Immature natural killer cell (primary cell): ENCODE results near the gene TMEM237. TPM values are rescaled to one million over a fixed set of nuclear protein-coding genes. Genes with fewer than 3 reads are reported as not detected.
A peak's percentile ranks its signal among the peaks of the same experiment; 100 is the strongest.

Source experiments
- DNase-seq, 3 donors: peaks; one replicate each; pipeline ENCODE4 v3.0.0; 2022; ENCODE audit warnings: mixed read lengths in 1 of 3
- H3K27ac Mint-ChIP-seq, 6 donors: one replicate each; pipeline ENCODE4 v1.8.0; 2020; ENCODE audit warnings: mixed read lengths in 6 of 6, mild to moderate bottlenecking in 5 of 6, inconsistent platforms in 4 of 6, moderate library complexity in 3 of 6
- H3K27me3 Mint-ChIP-seq, 3 donors: one replicate each; pipeline ENCODE4 v1.8.0; 2020 to 2021; ENCODE audit warnings: low read depth in 3 of 3, mild to moderate bottlenecking in 3 of 3, mixed read lengths in 3 of 3, moderate library complexity in 3 of 3, inconsistent platforms in 1 of 3
- H3K36me3 Mint-ChIP-seq, 3 donors: one replicate each; pipeline ENCODE4 v1.8.0; 2020; ENCODE audit warnings: mixed read lengths in 3 of 3, inconsistent platforms in 2 of 3, mild to moderate bottlenecking in 2 of 3
- H3K4me1 Mint-ChIP-seq, 2 donors: one replicate each; pipeline ENCODE4 v1.8.0; 2020; ENCODE audit warnings: inconsistent platforms in 2 of 2, mild to moderate bottlenecking in 2 of 2, mixed read lengths in 2 of 2, moderate library complexity in 1 of 2
- H3K4me3 Mint-ChIP-seq, 5 donors: one replicate each; pipeline ENCODE4 v1.8.0; 2020; ENCODE audit warnings: mild to moderate bottlenecking in 5 of 5, mixed read lengths in 5 of 5, inconsistent platforms in 3 of 5, moderate library complexity in 3 of 5
- H3K9me3 Mint-ChIP-seq, 6 donors: one replicate each; pipeline ENCODE4 v1.8.0; 2020; ENCODE audit warnings: mild to moderate bottlenecking in 6 of 6, mixed read lengths in 6 of 6, inconsistent platforms in 4 of 6, moderate library complexity in 3 of 6
- polyA plus RNA-seq, 3 donors: library from polyadenylated mRNA; unstranded; fragments of 300-500 nt; fragmentation: Illumina TruSeq; gene quantifications; one replicate each; pipeline ENCODE4 v1.2.3, GENCODE V29; 2021

TMEM237 gene
- polyA plus RNA-seq, 3 donors from 2014 or later = 1.8 to 4.1 (median 1.9) TPM

- DNase-seq = peak in 2 of 3 donors; percentile 3 to 5
- H3K4me1 Mint-ChIP-seq = peaks cover 0 to 5% of the 10 kb centered on the region in 2 donors
- H3K4me3 Mint-ChIP-seq = no peak overlapping the region
- peaks cover 4 to 13% (median 13%) of the 10 kb centered on the region in 3 donors for H3K36me3 Mint-ChIP-seq
- peaks cover 0 to 1% (median 0%) of the 10 kb centered on the region in 3 donors for H3K27me3 Mint-ChIP-seq
- no peak overlapping the region for H3K27ac Mint-ChIP-seq
- no peaks in the 10 kb centered on the region for H3K9me3 Mint-ChIP-seq
Observed at GRCh38 chr2:201630577-201630976, 12.7 kb downstream of the TMEM237 start.

DNA sequence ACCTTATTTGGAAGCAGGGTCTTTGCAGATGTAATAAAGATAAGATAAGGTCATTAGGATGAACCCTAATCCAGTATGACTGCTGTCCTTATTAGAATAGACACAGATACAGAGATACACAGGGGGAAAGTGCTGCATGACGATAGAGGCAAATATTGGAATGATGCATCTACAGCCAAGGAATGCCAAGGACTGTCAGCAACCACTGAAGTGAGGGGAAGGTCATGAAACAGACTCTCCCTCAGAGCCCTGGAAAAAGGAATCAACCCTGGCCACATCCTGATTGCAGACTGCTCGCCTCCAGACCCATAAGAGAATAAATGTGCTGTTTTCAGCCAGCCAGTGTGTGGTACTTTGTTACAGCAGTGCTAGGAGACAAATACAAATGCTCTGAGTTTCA is 14.8 kb downstream of the TMEM237 start:
- H3K4me3 Mint-ChIP-seq = no peak overlapping the region
- no peak for DNase-seq
- no peak overlapping the region for H3K27ac Mint-ChIP-seq
- peaks cover 7 to 17% (median 12%) of the 10 kb centered on the region in 3 donors for H3K36me3 Mint-ChIP-seq
- no peaks in the 10 kb centered on the region for H3K9me3 Mint-ChIP-seq
- H3K4me1 Mint-ChIP-seq = peaks cover 0 to 5% of the 10 kb centered on the region in 2 donors
- peaks cover 0 to 1% (median 0%) of the 10 kb centered on the region in 3 donors for H3K27me3 Mint-ChIP-seq

DNA sequence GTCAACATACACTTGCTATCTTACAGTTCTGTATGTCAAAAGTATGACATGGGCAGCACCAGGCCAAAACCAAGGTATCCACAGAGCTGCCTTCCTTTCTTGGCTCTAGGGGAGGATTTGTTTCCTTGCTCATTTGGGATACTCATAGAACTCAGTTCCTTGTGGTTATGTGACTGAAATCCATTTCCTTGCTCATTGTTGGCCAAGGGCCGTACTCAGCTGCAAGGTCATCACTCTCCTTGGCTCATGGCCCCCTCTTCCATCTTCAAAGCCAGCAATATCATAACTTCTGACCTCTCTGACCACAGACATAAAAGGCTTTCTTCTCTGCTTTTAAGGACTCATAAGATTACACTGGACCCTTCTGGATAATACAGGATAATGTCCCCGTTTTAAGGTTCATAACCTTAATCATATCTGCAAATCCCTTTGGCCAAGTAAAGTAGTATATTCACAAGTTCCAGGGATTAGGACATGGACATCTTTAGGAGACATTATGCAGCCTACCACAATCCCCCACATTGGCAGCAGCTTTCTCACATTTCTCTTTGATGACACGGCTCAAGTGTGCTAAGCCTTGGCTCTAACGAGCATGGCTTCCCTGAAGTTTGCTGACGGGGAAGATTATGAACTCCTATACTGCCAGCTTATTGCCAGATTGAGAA is 20.9 kb downstream of the TMEM237 start:
- no peaks in the 10 kb centered on the region for H3K4me1 Mint-ChIP-seq
- no peaks in the 10 kb centered on the region for H3K9me3 Mint-ChIP-seq
- peaks cover 3% of the 10 kb centered on the region in 3 donors for H3K36me3 Mint-ChIP-seq
- H3K27ac Mint-ChIP-seq = no peak overlapping the region
- no peak for DNase-seq
- H3K4me3 Mint-ChIP-seq = no peak overlapping the region
- H3K27me3 Mint-ChIP-seq = peaks cover 0 to 4% (median 3%) of the 10 kb centered on the region in 3 donors

DNA sequence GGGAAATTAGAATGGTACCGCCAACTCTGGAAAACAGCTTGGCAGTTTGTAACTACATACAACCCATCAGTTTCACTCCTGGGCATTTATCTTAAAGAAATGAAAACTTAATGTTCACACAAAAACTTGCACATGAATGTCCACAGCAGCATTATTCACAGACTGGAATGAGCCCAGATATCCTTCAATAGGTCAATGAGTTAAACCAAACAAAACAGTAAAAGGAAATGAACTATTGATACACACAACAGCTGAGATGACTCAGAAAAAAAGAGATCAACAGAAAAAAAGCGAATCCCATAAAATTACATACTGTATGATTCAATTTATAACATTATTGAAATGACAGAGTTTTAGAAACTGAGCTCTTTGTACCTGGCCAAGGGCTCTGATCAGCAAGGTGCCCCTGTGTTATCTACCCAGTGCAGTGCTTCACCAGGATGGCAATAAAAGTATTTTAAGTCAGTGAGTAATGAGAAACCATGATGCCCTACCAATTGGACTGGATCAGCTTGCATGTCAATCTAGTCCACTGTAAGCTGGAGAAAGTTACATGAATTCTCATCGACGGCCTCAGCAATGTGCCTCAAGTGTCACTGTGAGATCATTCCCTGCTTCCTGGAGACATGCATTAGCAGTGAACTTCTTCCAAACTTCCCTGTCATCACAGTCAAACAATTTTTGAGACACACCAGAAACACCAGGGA is 21.9 kb downstream of the TMEM237 start:
- H3K4me1 Mint-ChIP-seq = no peaks in the 10 kb centered on the region
- H3K36me3 Mint-ChIP-seq = peaks cover 3% of the 10 kb centered on the region in 3 donors
- peaks cover 0 to 3% (median 2%) of the 10 kb centered on the region in 3 donors for H3K27me3 Mint-ChIP-seq
- no peaks in the 10 kb centered on the region for H3K9me3 Mint-ChIP-seq
- no peak for DNase-seq
- H3K27ac Mint-ChIP-seq = no peak overlapping the region
- H3K4me3 Mint-ChIP-seq = no peak overlapping the region

DNA sequence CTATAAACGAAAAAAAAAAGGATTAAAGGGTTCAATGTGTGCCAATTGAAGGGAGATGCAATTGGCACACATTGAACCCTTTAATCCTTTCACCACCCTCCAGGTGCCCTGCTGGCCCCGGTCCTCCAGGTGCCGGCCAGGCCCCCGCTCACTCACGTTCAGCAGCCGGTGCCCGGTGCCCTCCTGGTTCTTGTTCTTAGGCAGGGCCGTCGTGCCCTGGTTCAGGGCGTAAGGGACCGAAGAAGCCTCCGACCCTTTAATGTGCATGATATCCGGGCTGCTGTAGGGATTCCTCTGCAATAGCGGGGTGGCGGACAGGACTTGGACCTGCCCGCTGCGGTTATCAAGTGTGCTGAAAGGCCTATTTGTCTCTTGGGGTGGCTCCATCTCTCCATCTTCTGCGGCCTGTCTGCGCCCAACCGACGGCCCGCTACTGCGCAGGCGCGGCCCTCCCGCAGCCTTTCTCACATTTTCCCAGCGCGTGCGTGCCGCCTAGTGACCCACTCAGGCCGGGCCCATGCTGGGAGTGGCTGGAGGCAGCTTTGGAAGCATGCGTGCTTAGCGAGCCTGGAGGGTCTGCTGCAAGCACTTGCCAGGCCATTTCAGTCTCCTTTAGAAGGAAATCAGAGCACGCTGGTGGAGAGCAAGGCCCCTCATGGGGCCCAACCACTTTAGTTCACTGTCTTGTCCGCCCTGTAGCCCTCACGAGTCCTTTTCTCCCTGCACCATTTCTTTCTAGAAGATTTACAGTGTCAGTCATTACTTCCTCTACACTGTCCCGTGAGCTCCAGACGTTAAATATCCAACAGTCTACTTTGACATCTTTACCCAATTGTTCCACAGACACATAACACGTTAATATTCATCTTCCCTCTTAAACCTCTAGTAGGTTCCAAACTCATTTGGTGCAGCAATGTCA is 24.3 kb downstream of the TMEM237 start:
- H3K36me3 Mint-ChIP-seq = no peaks in the 10 kb centered on the region
- no peak overlapping the region for H3K27ac Mint-ChIP-seq
- no peaks in the 10 kb centered on the region for H3K9me3 Mint-ChIP-seq
- no peak for DNase-seq
- peaks cover 0 to 9% (median 2%) of the 10 kb centered on the region in 3 donors for H3K27me3 Mint-ChIP-seq
- H3K4me1 Mint-ChIP-seq = no peaks in the 10 kb centered on the region
- no peak overlapping the region for H3K4me3 Mint-ChIP-seq

GRCh38 chr2:201608021-201608420 is 35.3 kb downstream of the TMEM237 start:
- Mint-ChIP-seq H3K4me3 (no peak overlapping the region), H3K27me3 (peaks cover 4 to 25% (median 7%) of the 10 kb centered on the region in 3 donors), H3K9me3 (peaks cover 0 to 14% (median 3%) of the 10 kb centered on the region in 6 donors), H3K36me3 (peaks cover 0 to 3% (median 0%) of the 10 kb centered on the region in 3 donors), H3K4me1 (no peaks in the 10 kb centered on the region), H3K27ac (no peak overlapping the region)
- no peak for DNase-seq

GRCh38 chr2:201607568-201607967 is 35.7 kb downstream of the TMEM237 start:
- DNase-seq = no peak
- no peak overlapping the region for H3K27ac Mint-ChIP-seq
- peaks cover 0 to 14% (median 3%) of the 10 kb centered on the region in 6 donors for H3K9me3 Mint-ChIP-seq
- H3K27me3 Mint-ChIP-seq = peaks cover 4 to 25% (median 7%) of the 10 kb centered on the region in 3 donors
- H3K4me3 Mint-ChIP-seq = no peak overlapping the region
- H3K36me3 Mint-ChIP-seq = peaks cover 0 to 3% (median 0%) of the 10 kb centered on the region in 3 donors
- H3K4me1 Mint-ChIP-seq = no peaks in the 10 kb centered on the region

DNA sequence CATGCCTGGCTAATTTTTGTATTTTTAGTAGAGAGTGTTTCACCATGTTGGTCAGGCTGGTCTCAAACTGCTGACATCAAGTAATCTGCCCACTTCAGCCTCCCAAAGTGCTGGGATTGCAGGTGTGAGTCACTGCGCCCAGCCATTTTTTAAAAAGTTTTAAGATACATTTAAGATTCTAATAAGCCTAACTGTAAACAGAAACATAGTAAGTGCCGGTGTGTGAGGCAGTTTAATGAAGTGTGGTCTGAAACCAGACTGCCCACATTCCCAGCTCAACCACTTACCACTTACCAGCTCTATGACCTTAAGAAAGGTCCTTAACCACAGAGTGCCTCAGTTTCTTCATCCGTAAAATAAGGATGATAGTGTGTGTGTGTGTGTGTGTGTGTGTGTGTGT is 42.4 kb downstream of the TMEM237 start:
- Mint-ChIP-seq H3K36me3 (peaks cover 0 to 5% (median 0%) of the 10 kb centered on the region in 3 donors), H3K4me3 (no peak overlapping the region), H3K9me3 (peaks cover 0 to 16% (median 10%) of the 10 kb centered on the region in 6 donors), H3K4me1 (no peaks in the 10 kb centered on the region), H3K27ac (no peak overlapping the region), H3K27me3 (peaks cover 7 to 21% (median 8%) of the 10 kb centered on the region in 3 donors)
- no peak for DNase-seq

DNA sequence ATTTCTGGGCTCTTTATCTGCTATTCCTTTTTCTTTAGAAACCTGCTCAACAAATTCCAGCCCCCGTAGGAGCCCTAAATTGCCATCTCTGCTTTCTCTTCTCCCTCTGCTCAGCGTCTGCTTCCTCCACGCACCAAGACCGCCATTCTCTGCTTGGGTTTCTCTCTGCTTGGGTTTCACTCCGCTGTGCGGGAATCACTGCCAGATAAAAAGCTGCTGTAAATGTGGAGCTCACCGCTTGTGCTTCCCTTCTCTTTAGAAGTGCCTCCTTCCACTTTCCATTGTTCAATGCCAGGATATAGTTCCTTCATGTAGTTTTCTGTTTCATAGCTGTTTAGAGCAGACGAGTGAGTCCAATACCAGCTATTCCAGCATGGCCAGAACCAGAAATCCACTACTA is 45.9 kb downstream of the TMEM237 start:
- H3K27me3 Mint-ChIP-seq = peaks cover 5 to 12% (median 7%) of the 10 kb centered on the region in 3 donors
- H3K9me3 Mint-ChIP-seq = peaks cover 0 to 17% (median 11%) of the 10 kb centered on the region in 6 donors
- no peak overlapping the region for H3K4me3 Mint-ChIP-seq
- DNase-seq = no peak
- no peaks in the 10 kb centered on the region for H3K4me1 Mint-ChIP-seq
- peaks cover 0 to 5% (median 0%) of the 10 kb centered on the region in 3 donors for H3K36me3 Mint-ChIP-seq
- no peak overlapping the region for H3K27ac Mint-ChIP-seq

DNA sequence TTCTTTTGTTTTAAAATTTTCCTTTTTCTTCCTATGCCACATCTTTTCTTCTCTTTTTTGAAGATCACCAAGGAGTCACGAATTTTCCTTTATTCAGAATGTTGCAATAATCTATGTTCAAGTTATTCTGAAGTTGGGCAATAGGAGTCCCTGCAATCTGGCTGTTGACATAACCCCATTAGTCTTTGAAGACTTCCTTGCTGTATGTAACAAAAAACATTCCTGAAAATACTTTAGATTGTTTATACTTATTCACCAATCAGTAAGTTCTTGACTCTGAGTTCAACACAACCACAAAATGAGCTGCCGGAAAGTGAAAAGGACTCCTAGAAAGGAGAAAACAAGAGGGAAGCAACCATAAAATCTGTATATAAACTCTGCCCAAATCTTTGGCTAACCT is 62.8 kb downstream of the TMEM237 start:
- Mint-ChIP-seq H3K36me3 (no peaks in the 10 kb centered on the region), H3K9me3 (no peaks in the 10 kb centered on the region), H3K4me1 (no peaks in the 10 kb centered on the region), H3K27me3 (peaks cover 0 to 9% (median 7%) of the 10 kb centered on the region in 3 donors), H3K4me3 (no peak overlapping the region), H3K27ac (no peak overlapping the region)
- DNase-seq = no peak

DNA sequence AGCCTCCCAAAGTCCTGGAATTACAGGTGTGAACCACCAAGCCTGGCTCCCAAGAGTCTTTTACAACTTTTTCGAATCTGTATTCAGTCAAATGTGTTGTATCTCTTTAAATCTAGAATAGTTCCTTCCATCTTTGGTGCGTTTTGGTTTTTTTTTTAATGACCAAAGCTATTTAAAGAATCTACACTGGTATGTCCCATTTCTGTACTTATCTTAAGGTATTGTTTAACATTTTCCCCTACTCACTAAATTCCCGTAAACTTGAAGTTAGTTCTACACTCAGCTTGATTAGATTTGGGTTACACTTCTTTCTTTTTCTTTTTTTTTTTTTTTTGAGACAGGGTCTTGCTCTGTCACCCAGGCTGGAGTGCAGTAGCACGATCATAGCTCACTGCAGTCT is 63.8 kb downstream of the TMEM237 start:
- no peaks in the 10 kb centered on the region for H3K9me3 Mint-ChIP-seq
- peaks cover 0 to 9% (median 6%) of the 10 kb centered on the region in 3 donors for H3K27me3 Mint-ChIP-seq
- H3K4me3 Mint-ChIP-seq = no peak overlapping the region
- H3K27ac Mint-ChIP-seq = no peak overlapping the region
- DNase-seq = no peak
- H3K4me1 Mint-ChIP-seq = no peaks in the 10 kb centered on the region
- no peaks in the 10 kb centered on the region for H3K36me3 Mint-ChIP-seq

GRCh38 chr2:201575971-201576370 is 67.3 kb downstream of the TMEM237 start:
- H3K27ac Mint-ChIP-seq = no peak overlapping the region
- H3K4me3 Mint-ChIP-seq = no peak overlapping the region
- no peaks in the 10 kb centered on the region for H3K9me3 Mint-ChIP-seq
- DNase-seq = no peak
- no peaks in the 10 kb centered on the region for H3K36me3 Mint-ChIP-seq
- peaks cover 0 to 5% (median 2%) of the 10 kb centered on the region in 3 donors for H3K27me3 Mint-ChIP-seq
- H3K4me1 Mint-ChIP-seq = no peaks in the 10 kb centered on the region

- DNase-seq = no peak
- Mint-ChIP-seq H3K27me3 (no peaks in the 10 kb centered on the region), H3K9me3 (no peaks in the 10 kb centered on the region), H3K4me1 (no peaks in the 10 kb centered on the region), H3K27ac (no peak overlapping the region), H3K36me3 (no peaks in the 10 kb centered on the region), H3K4me3 (no peak overlapping the region)
Observed at GRCh38 chr2:201574766-201575165, 68.5 kb downstream of the TMEM237 start.
